ENCODE measurements around the gene TYW5. TPM values are rescaled to one million over a fixed set of nuclear protein-coding genes. Genes with fewer than 3 reads are reported as not detected.

Gene TYW5
- 10 to 100 TPM in 2 of 4 donors, 1 to 10 TPM in 2; 4.9 to 27.1 (median 11.4) TPM for total RNA-seq

DNA sequence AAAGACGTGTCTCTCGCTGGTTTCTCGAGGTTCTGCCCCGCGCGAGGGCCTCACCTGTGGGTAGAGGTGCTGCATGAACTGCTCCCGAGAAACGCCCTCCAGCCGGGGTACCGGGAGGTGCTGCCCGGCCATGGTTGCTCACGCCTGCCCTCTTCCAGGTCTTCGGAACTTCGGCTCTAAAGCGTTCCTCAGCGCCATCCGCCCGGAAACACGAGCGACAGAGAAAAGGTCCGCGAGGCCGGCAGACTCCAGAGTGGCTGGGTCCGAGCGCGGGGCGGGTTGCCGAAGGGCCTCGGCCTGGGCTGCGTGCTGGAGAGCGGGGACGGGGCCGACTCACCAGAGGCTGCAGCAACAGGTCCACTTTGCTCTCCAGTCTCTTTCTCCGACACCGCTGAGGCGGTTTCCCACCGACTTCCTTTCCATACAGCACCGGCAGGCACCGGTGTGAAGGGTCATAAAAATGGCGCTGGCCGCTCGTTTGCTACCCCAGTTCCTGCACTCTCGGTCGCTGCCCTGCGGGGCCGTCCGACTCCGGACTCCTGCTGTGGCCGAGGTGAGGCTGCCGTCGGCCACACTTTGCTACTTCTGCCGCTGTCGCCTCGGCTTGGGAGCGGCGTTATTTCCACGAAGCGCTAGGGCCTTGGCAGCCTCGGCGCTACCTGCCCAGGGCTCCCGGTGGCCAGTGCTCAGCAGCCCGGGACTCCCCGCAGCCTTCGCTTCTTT is at the start of gene TYW5, which contains the start of gene MAIP1:
Gene TYW5, minus strand, starts transcription at position 153 of the 723 bp plus-strand sequence. Its CDS starts 21 bp downstream, at position 132.
Gene MAIP1, plus strand, starts transcription at position 244 of the 723 bp plus-strand sequence. Its CDS starts 217 bp downstream, at position 461.
- H3K9me3 ChIP-seq, result no peaks in the 10 kb centered on the region
- 0% methylated on average over 42 of the region's 64 CpGs; no CpG with 5 or more reads in 1 of the 2 donors for WGBS, 2 donors (ENCODE audit: low coverage in 1 of 2)
- TF ChIP-seq EP300 (IDR thresholded peaks at IDR 0.05; ENCODE audit: low read depth), result no peak
- TF ChIP-seq POLR2A (IDR thresholded peaks at IDR 0.05), result peak; percentile 84
- peak; percentile 53 to 86 (median 76) for TF ChIP-seq POLR2AphosphoS5 (IDR thresholded peaks at IDR 0.05)
- TF ChIP-seq, protein P1, sequence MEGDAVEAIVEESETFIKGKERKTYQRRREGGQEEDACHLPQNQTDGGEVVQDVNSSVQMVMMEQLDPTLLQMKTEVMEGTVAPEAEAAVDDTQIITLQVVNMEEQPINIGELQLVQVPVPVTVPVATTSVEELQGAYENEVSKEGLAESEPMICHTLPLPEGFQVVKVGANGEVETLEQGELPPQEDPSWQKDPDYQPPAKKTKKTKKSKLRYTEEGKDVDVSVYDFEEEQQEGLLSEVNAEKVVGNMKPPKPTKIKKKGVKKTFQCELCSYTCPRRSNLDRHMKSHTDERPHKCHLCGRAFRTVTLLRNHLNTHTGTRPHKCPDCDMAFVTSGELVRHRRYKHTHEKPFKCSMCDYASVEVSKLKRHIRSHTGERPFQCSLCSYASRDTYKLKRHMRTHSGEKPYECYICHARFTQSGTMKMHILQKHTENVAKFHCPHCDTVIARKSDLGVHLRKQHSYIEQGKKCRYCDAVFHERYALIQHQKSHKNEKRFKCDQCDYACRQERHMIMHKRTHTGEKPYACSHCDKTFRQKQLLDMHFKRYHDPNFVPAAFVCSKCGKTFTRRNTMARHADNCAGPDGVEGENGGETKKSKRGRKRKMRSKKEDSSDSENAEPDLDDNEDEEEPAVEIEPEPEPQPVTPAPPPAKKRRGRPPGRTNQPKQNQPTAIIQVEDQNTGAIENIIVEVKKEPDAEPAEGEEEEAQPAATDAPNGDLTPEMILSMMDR (IDR thresholded peaks at IDR 0.05), result peak in 4 of 5 experiments; percentile 12 to 34 (median 30)
- DNase-seq, result peak; percentile 86
- H3K4me1 ChIP-seq, result peaks cover 12 to 47% (median 24%) of the 10 kb centered on the region in 4 donors
- H3K27ac ChIP-seq, result peak within 1 kb of the TSS; percentile 92 to 96 (median 94)
- intact Hi-C loops (cut with DNase I; ENCODE audit: low total_unique reads), result no loop called here
- H3K36me3 ChIP-seq, result peaks cover 0 to 13% (median 3%) of the 10 kb centered on the region in 4 donors
- no peaks in the 10 kb centered on the region for H3K27me3 ChIP-seq
- in situ Hi-C loops (cut with MboI; ENCODE audit: low pct_ligation_motif_present in 1 of 4, low pct_unique_long_range_greater_than_20kb in 1 of 4, low sequenced_read_pairs in 3 of 4), result loop anchor here in 1 of 4 donors (25.0 kb wide), 1 partner anchor 757 kb away; no protein-coding TSS in a partner anchor
- peak within 1 kb of the TSS; percentile 56 to 98 (median 84) for H3K4me3 ChIP-seq

DNA sequence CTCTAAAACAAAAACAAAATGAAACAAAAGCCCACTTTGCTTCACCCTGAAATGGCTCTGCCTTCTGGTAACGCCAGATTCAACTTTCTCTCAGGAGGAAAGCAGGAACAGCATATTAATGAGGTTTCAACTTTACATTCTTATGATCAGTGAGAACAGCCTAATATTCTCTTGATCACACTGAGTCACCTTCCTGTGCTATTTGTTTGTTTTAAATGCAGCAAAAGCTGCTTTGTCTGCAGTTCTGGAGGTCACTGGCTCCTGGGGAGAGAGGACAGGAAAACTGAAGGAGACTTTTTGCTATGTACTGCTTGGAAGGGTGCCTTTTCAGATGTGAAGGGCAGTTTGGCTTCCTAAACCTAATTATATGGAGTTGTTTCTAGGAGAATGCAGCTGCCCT is 48.2 kb upstream of the TYW5 start:
- H3K4me1 ChIP-seq, result no peaks in the 10 kb centered on the region
- no peak for TF ChIP-seq EP300 (IDR thresholded peaks at IDR 0.05; ENCODE audit: low read depth)
- TF ChIP-seq, protein P1 (IDR thresholded peaks at IDR 0.05), result no peak
- TF ChIP-seq POLR2A (IDR thresholded peaks at IDR 0.05), result no peak
- no peak for TF ChIP-seq POLR2AphosphoS5 (IDR thresholded peaks at IDR 0.05)
- WGBS, 2 donors (ENCODE audit: low coverage in 1 of 2), result 60 to 89% methylated on average over 1 of the region's 1 CpG
- no peaks in the 10 kb centered on the region for H3K36me3 ChIP-seq
- no peak overlapping the region for H3K27ac ChIP-seq
- no peaks in the 10 kb centered on the region for H3K27me3 ChIP-seq
- intact Hi-C loops (cut with DNase I; ENCODE audit: low total_unique reads) (no loop called here), in situ Hi-C loops (cut with MboI; ENCODE audit: low pct_ligation_motif_present in 1 of 4, low pct_unique_long_range_greater_than_20kb in 1 of 4, low sequenced_read_pairs in 3 of 4) (no loop called here)
- H3K9me3 ChIP-seq, result no peaks in the 10 kb centered on the region
- no peak overlapping the region for H3K4me3 ChIP-seq
- no peak for DNase-seq

DNA sequence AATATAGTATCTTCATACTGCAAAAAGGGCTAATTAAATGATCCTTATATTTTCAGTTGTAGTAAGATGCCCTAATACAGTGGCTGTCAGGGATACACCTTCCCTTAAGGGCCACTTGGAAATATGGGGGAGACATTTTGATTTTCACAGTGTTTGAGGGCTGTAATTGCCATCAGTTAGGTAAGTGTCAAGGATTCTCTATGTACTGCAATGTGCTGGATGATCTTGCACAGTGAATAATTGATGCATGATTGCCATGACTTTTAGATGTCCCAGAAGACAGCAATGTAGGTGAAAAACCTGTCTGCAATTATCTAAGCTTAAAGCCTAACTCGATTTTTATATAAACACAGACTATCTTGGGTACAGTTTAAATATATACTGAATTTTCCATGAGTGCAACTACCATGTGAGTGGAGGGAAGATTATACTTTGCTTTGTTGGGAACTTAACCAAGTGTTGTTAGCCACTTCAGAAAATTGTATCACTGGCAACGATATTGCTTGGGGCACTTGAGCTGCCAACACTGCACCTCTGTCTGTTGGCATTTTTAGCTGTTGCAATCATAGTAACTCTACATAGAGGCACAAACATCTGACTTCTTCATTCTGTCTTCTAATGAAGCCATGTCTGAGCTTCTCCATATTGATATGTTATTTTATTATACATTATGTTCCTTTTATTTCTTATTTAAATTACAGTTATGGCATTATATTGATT is 45.3 kb upstream of the TYW5 start:
- H3K9me3 ChIP-seq, result no peaks in the 10 kb centered on the region
- H3K27me3 ChIP-seq, result no peaks in the 10 kb centered on the region
- no peaks in the 10 kb centered on the region for H3K4me1 ChIP-seq
- no peak overlapping the region for H3K4me3 ChIP-seq
- in situ Hi-C loops (cut with MboI; ENCODE audit: low pct_ligation_motif_present in 1 of 4, low pct_unique_long_range_greater_than_20kb in 1 of 4, low sequenced_read_pairs in 3 of 4), result no loop called here
- 73 to 85% methylated on average over 2 of the region's 2 CpGs for WGBS, 2 donors (ENCODE audit: low coverage in 1 of 2)
- no peak overlapping the region for H3K27ac ChIP-seq
- DNase-seq, result no peak
- intact Hi-C loops (cut with DNase I; ENCODE audit: low total_unique reads), result no loop called here
- H3K36me3 ChIP-seq, result no peaks in the 10 kb centered on the region
- TF ChIP-seq POLR2A (IDR thresholded peaks at IDR 0.05) (no peak), EP300 (IDR thresholded peaks at IDR 0.05; ENCODE audit: low read depth) (no peak), POLR2AphosphoS5 (IDR thresholded peaks at IDR 0.05) (no peak)
- TF ChIP-seq, protein P1 (IDR thresholded peaks at IDR 0.05), result no peak

- TF ChIP-seq POLR2A (IDR thresholded peaks at IDR 0.05), result no peak
- no peak for TF ChIP-seq EP300 (IDR thresholded peaks at IDR 0.05; ENCODE audit: low read depth)
- intact Hi-C loops (cut with DNase I; ENCODE audit: low total_unique reads), result no loop called here
- in situ Hi-C loops (cut with MboI; ENCODE audit: low pct_ligation_motif_present in 1 of 4, low pct_unique_long_range_greater_than_20kb in 1 of 4, low sequenced_read_pairs in 3 of 4), result loop anchor here in 2 of 4 donors (25.0 kb wide), 2 partner anchors 288 to 313 kb away; partner anchors contain the start of gene SPATS2L (in 1 of the 2)
These were observed 43.9 kb upstream of the TYW5 start for GRCh38 chr2:199999166-199999565.

More at GRCh38 chr2:199999166-199999565, 43.9 kb upstream of the TYW5 start:
- no peak for DNase-seq
- Histone ChIP-seq H3K9me3 (no peaks in the 10 kb centered on the region), H3K27me3 (no peaks in the 10 kb centered on the region), H3K4me3 (no peak overlapping the region), H3K4me1 (no peaks in the 10 kb centered on the region), H3K27ac (no peak overlapping the region), H3K36me3 (no peaks in the 10 kb centered on the region)
- 86 to 99% methylated on average over 4 of the region's 4 CpGs for WGBS, 2 donors (ENCODE audit: low coverage in 1 of 2)
